Measurements from ENCODE around the gene GRAMD2A.

Gene GRAMD2A

DNA sequence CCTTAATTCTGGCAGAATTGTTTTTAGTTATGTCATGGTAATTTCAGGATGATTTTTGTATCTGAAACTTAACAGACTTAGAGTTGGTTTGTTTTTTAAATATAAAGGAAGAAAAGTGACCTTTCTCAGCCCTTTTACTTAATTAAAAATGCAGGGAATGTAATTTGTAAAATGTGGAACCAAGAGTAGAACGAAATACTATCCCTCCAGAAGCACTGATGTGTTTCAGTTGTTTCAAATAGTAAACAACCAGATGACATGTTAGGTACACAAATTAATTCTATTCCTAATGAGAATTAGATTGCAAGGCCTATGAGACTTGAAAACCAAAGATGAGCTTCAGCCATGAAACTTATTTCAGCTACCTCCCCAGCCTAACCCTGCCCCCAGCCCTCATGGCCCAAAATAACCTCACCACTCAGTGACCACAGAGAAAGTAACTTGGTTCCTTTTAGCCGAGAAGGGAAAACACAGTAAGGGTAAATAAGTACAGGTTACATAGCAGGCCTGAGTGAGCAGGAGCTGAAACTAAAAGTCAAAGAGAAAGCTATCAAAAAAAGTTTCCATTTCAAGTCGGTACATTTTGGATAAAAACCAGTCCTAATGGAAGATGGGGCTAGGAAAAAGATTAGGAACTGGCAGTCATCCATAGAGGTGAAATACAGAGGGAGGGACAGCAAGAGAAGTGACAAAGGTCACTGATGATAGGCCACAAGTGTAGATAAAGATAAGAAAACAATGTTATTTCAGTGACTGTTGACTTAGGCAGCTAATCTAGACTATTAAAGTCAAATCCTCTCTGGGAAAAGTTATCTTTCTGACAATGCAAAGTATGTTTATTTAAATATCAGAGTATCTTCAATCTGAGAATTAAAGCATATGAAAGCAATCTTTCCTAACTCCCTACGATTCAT, 56.2 kb downstream of the GRAMD2A start:
- no peak for DNase-seq (ENCODE audit: low read depth, low spot score)
- H3K9me3 ChIP-seq (ENCODE audit: insufficient read depth, low read length): no peaks in the 10 kb centered on the region
- no peak overlapping the region for H3K4me3 ChIP-seq (ENCODE audit: insufficient read length, low read depth)
- H3K9ac ChIP-seq (ENCODE audit: insufficient read length, low read depth): no peak overlapping the region
- H3K4me1 ChIP-seq (ENCODE audit: insufficient read depth, insufficient read length): no peaks in the 10 kb centered on the region
- no peaks in the 10 kb centered on the region for H3K36me3 ChIP-seq (ENCODE audit: insufficient read depth, insufficient read length, low read length)
- TF ChIP-seq ZNF274 (IDR thresholded peaks at IDR 0.05; ENCODE audit: low read depth, low read length): no peak
- no peak for TF ChIP-seq SUZ12 (IDR thresholded peaks at IDR 0.05; ENCODE audit: extremely low read depth, insufficient read depth, insufficient read length)
- TF ChIP-seq YY1 (IDR thresholded peaks at IDR 0.05; ENCODE audit: insufficient read depth, insufficient read length): no peak
- H3K27me3 ChIP-seq (ENCODE audit: insufficient read depth, insufficient read length): no peaks in the 10 kb centered on the region

DNA sequence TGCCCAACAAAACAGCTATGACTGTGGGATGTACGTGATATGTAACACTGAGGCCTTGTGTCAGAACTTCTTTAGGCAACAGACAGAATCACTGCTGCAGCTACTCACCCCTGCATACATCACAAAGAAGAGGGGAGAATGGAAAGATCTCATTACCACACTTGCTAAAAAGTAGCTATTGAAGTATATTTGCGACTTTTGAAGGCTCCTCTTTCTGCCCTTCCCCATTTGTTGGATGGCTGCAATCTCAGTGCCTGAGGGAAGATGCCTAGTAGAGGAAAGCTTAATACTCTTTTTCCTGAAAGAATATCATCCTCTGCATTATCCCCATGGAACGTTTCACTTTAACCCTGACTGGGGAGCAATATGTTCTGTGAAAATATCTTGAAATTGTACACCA, 57.5 kb downstream of the GRAMD2A start:
- no peak for DNase-seq (ENCODE audit: low read depth, low spot score)
- no peaks in the 10 kb centered on the region for H3K4me1 ChIP-seq (ENCODE audit: insufficient read depth, insufficient read length)
- no peak overlapping the region for H3K4me3 ChIP-seq (ENCODE audit: insufficient read length, low read depth)
- no peaks in the 10 kb centered on the region for H3K27me3 ChIP-seq (ENCODE audit: insufficient read depth, insufficient read length)
- no peaks in the 10 kb centered on the region for H3K36me3 ChIP-seq (ENCODE audit: insufficient read depth, insufficient read length, low read length)
- no peaks in the 10 kb centered on the region for H3K9me3 ChIP-seq (ENCODE audit: insufficient read depth, low read length)
- no peak overlapping the region for H3K9ac ChIP-seq (ENCODE audit: insufficient read length, low read depth)
- TF ChIP-seq SUZ12 (IDR thresholded peaks at IDR 0.05; ENCODE audit: extremely low read depth, insufficient read depth, insufficient read length) (no peak), YY1 (IDR thresholded peaks at IDR 0.05; ENCODE audit: insufficient read depth, insufficient read length) (no peak), ZNF274 (IDR thresholded peaks at IDR 0.05; ENCODE audit: low read depth, low read length) (no peak)

DNA sequence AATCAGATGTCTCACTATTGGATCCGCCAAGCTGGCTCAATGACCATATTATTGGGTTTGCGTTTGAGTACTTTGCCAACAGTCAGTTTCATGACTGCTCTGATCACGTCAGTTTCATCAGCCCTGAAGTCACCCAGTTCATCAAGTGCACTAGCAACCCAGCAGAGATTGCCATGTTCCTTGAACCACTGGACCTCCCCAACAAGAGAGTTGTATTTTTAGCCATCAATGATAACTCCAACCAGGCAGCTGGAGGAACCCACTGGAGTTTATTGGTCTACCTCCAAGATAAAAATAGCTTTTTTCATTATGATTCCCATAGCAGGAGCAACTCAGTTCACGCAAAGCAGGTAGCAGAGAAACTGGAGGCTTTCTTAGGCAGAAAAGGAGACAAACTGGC, 57.9 kb downstream of the GRAMD2A start:
- no peak for TF ChIP-seq YY1 (IDR thresholded peaks at IDR 0.05; ENCODE audit: insufficient read depth, insufficient read length)
- TF ChIP-seq SUZ12 (IDR thresholded peaks at IDR 0.05; ENCODE audit: extremely low read depth, insufficient read depth, insufficient read length): no peak
- TF ChIP-seq ZNF274 (IDR thresholded peaks at IDR 0.05; ENCODE audit: low read depth, low read length): no peak
- DNase-seq (ENCODE audit: low read depth, low spot score): no peak

DNA sequence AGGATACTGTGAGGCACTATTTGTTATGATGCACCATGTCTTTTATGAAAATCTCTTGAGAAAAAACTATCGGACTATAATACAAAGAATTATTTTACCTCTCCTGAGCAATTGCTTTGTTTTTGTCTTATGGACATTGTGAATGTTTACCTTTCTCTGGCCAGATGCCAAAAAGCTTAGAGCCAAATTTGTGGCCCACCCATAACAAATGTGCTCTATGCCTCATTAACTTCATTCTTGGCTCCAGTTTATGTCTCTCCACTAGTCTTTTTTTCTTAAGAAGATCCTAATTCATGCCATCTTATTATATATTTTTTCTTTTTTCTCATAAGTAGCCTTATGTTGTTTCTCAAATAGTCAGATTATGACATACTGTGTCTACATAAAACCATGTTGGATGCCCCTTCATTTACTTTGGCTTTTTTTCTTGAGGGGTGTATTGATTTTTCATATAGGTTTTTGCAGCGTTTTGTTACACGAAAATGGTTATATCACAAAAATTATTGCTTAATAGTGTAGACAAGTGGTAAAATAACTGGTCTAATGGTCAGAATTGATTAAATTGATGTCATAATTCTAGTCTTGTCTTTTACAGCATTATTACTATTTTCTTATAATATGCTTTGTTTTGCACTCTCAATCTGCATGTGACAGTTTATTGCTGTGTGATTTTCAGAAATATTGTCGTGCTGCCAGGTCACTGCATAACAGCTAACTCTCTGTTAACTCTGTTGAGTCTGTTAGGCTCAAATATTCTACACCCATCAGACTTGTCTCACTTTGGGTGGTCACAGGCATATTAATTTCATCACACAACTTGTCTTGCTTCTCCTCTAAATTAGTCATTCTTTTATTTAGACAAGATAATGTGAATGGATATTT, 61.2 kb downstream of the GRAMD2A start:
- TF ChIP-seq SUZ12 (IDR thresholded peaks at IDR 0.05; ENCODE audit: extremely low read depth, insufficient read depth, insufficient read length) (no peak), ZNF274 (IDR thresholded peaks at IDR 0.05; ENCODE audit: low read depth, low read length) (no peak), YY1 (IDR thresholded peaks at IDR 0.05; ENCODE audit: insufficient read depth, insufficient read length) (no peak)
- Histone ChIP-seq H3K27me3 (ENCODE audit: insufficient read depth, insufficient read length) (no peaks in the 10 kb centered on the region), H3K36me3 (ENCODE audit: insufficient read depth, insufficient read length, low read length) (no peaks in the 10 kb centered on the region), H3K4me1 (ENCODE audit: insufficient read depth, insufficient read length) (no peaks in the 10 kb centered on the region), H3K9me3 (ENCODE audit: insufficient read depth, low read length) (no peaks in the 10 kb centered on the region), H3K4me3 (ENCODE audit: insufficient read length, low read depth) (no peak overlapping the region), H3K9ac (ENCODE audit: insufficient read length, low read depth) (no peak overlapping the region)
- DNase-seq (ENCODE audit: low read depth, low spot score): no peak

More for the DNA sequence above, 57.9 kb downstream of the GRAMD2A start:
- Histone ChIP-seq H3K36me3 (ENCODE audit: insufficient read depth, insufficient read length, low read length) (no peaks in the 10 kb centered on the region), H3K4me1 (ENCODE audit: insufficient read depth, insufficient read length) (no peaks in the 10 kb centered on the region), H3K9ac (ENCODE audit: insufficient read length, low read depth) (no peak overlapping the region), H3K9me3 (ENCODE audit: insufficient read depth, low read length) (no peaks in the 10 kb centered on the region), H3K4me3 (ENCODE audit: insufficient read length, low read depth) (no peak overlapping the region), H3K27me3 (ENCODE audit: insufficient read depth, insufficient read length) (no peaks in the 10 kb centered on the region)

DNA sequence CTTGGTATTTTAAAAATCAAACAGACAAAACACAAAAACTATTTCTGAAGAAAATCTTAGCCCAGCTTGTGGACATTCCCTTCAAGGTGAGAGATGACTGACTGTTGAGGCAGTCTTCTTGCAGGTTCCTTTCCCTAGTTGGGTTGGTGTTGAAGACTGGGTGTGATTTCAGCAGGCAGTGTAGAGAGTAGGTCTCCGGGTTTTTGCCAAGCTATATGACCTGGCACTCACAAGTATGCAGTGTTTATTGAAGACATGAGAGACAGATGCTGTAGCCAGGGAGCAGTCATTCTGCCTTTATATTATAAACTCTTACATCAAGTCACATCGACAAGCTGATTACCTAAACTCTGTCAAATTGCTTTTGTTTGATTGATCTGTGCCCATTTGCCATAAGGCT, 61.9 kb downstream of the GRAMD2A start:
- H3K36me3 ChIP-seq (ENCODE audit: insufficient read depth, insufficient read length, low read length): no peaks in the 10 kb centered on the region
- H3K9me3 ChIP-seq (ENCODE audit: insufficient read depth, low read length): no peaks in the 10 kb centered on the region
- no peak overlapping the region for H3K4me3 ChIP-seq (ENCODE audit: insufficient read length, low read depth)
- H3K4me1 ChIP-seq (ENCODE audit: insufficient read depth, insufficient read length): no peaks in the 10 kb centered on the region
- DNase-seq (ENCODE audit: low read depth, low spot score): no peak
- TF ChIP-seq SUZ12 (IDR thresholded peaks at IDR 0.05; ENCODE audit: extremely low read depth, insufficient read depth, insufficient read length) (no peak), YY1 (IDR thresholded peaks at IDR 0.05; ENCODE audit: insufficient read depth, insufficient read length) (no peak), ZNF274 (IDR thresholded peaks at IDR 0.05; ENCODE audit: low read depth, low read length) (no peak)
- no peaks in the 10 kb centered on the region for H3K27me3 ChIP-seq (ENCODE audit: insufficient read depth, insufficient read length)
- H3K9ac ChIP-seq (ENCODE audit: insufficient read length, low read depth): no peak overlapping the region

DNA sequence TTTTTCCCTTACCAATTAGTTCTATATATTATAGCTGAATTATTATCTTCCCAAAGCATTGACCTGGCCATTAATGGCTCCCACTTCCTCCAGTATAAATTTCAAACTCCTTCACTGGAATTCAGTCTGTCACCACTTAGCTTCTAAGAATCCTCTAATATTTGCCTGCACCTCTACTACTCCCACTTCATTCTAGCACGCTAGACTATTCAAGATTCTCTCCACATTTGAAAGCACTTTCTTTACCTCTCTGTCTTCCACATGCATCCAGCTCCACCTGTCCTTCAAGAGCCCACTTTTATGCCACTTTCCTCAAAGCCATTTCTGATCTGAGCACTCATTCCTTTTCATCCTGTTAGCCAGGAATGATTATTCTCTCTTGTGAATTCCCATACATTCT, 64.4 kb downstream of the GRAMD2A start:
- DNase-seq (ENCODE audit: low read depth, low spot score): no peak
- H3K27me3 ChIP-seq (ENCODE audit: insufficient read depth, insufficient read length): no peaks in the 10 kb centered on the region
- H3K4me1 ChIP-seq (ENCODE audit: insufficient read depth, insufficient read length): no peaks in the 10 kb centered on the region
- H3K4me3 ChIP-seq (ENCODE audit: insufficient read length, low read depth): no peak overlapping the region
- no peak overlapping the region for H3K9ac ChIP-seq (ENCODE audit: insufficient read length, low read depth)
- no peaks in the 10 kb centered on the region for H3K9me3 ChIP-seq (ENCODE audit: insufficient read depth, low read length)
- no peaks in the 10 kb centered on the region for H3K36me3 ChIP-seq (ENCODE audit: insufficient read depth, insufficient read length, low read length)
- TF ChIP-seq ZNF274 (IDR thresholded peaks at IDR 0.05; ENCODE audit: low read depth, low read length) (no peak), YY1 (IDR thresholded peaks at IDR 0.05; ENCODE audit: insufficient read depth, insufficient read length) (no peak), SUZ12 (IDR thresholded peaks at IDR 0.05; ENCODE audit: extremely low read depth, insufficient read depth, insufficient read length) (no peak)

DNA sequence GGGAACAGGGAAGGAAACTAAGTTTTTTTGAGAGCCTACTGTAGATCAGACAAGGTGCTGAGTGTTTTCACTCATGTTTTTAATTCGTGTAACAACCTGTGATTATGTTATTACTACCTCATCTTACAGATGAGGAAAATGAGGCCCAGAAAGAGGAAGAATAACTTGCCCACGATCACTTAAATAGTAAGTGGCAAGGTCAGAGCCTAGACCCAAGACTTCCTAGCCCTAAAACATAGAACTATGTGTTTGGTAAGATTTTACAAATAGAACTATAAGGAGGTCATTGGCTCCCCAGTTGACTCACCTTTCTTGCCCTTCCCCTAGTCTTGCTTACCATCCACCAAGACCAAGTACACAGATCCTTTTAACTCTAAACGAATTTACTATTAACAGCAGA, 65.7 kb downstream of the GRAMD2A start:
- Histone ChIP-seq H3K36me3 (ENCODE audit: insufficient read depth, insufficient read length, low read length) (no peaks in the 10 kb centered on the region), H3K27me3 (ENCODE audit: insufficient read depth, insufficient read length) (no peaks in the 10 kb centered on the region), H3K4me1 (ENCODE audit: insufficient read depth, insufficient read length) (no peaks in the 10 kb centered on the region), H3K9me3 (ENCODE audit: insufficient read depth, low read length) (no peaks in the 10 kb centered on the region), H3K4me3 (ENCODE audit: insufficient read length, low read depth) (no peak overlapping the region), H3K9ac (ENCODE audit: insufficient read length, low read depth) (no peak overlapping the region)
- TF ChIP-seq YY1 (IDR thresholded peaks at IDR 0.05; ENCODE audit: insufficient read depth, insufficient read length): no peak
- no peak for TF ChIP-seq ZNF274 (IDR thresholded peaks at IDR 0.05; ENCODE audit: low read depth, low read length)
- no peak for TF ChIP-seq SUZ12 (IDR thresholded peaks at IDR 0.05; ENCODE audit: extremely low read depth, insufficient read depth, insufficient read length)
- no peak for DNase-seq (ENCODE audit: low read depth, low spot score)

Data from NT2/D1 (cell line).